GM19023 (cell line): Measurements from ENCODE around the gene ACBD7.

Experiments used
- ATAC-seq: cut with Tn5 transposase; IDR thresholded peaks from one replicate; pipeline ENCODE4 v1.9.1; 2021; ENCODE audit warnings: mild to moderate bottlenecking, moderate library complexity; ENCODE audit not compliant: unreplicated experiment

Gene ACBD7

GRCh38 chr10:15088428-15089261, at the start of gene ACBD7:
TSS of gene ACBD7 (minus strand) at chr10:15088776. CDS start at chr10:15088728, 48 bp downstream.
- ATAC-seq: peak; percentile 100

GRCh38 chr10:15137636-15138035, 49.1 kb upstream of the ACBD7 start:
- no peak for ATAC-seq

- no peak for ATAC-seq
Observed at GRCh38 chr10:15137036-15137359, 48.4 kb upstream of the ACBD7 start.

- no peak for ATAC-seq
Observed at GRCh38 chr10:15136129-15137035, 47.8 kb upstream of the ACBD7 start.

GRCh38 chr10:15131330-15131729, 42.8 kb upstream of the ACBD7 start:
- ATAC-seq: no peak

GRCh38 chr10:15124908-15125307, 36.3 kb upstream of the ACBD7 start:
- no peak for ATAC-seq

GRCh38 chr10:15124190-15124589, 35.6 kb upstream of the ACBD7 start:
- ATAC-seq: no peak

GRCh38 chr10:15123749-15124184, 35.2 kb upstream of the ACBD7 start:
- ATAC-seq: no peak

- ATAC-seq: peak; percentile 85
Observed at GRCh38 chr10:15122477-15123030, 34.0 kb upstream of the ACBD7 start.

- ATAC-seq: no peak
Observed at GRCh38 chr10:15121707-15122106, 33.1 kb upstream of the ACBD7 start.

GRCh38 chr10:15120523-15120922, 31.9 kb upstream of the ACBD7 start:
- ATAC-seq: no peak

GRCh38 chr10:15118615-15119014, 30.0 kb upstream of the ACBD7 start:
- ATAC-seq: no peak

- no peak for ATAC-seq
Observed at GRCh38 chr10:15116225-15116624, 27.6 kb upstream of the ACBD7 start.

- no peak for ATAC-seq
Observed at GRCh38 chr10:15113766-15114165, 25.2 kb upstream of the ACBD7 start.

- ATAC-seq: no peak
Observed at GRCh38 chr10:15112657-15113056, 24.1 kb upstream of the ACBD7 start.

- ATAC-seq: peak; percentile 84
Observed at GRCh38 chr10:15106352-15107013, 17.9 kb upstream of the ACBD7 start.

- no peak for ATAC-seq
Observed at GRCh38 chr10:15103513-15103912, 14.9 kb upstream of the ACBD7 start.

- ATAC-seq: no peak
Observed at GRCh38 chr10:15099886-15100285, 11.3 kb upstream of the ACBD7 start.

GRCh38 chr10:15097011-15097812, 8.6 kb upstream of the ACBD7 start, which contains the start of gene RPP38:
TSS of gene RPP38 (plus strand) at chr10:15097355. CDS start at chr10:15103315, 5,960 bp downstream.
- ATAC-seq: peak; percentile 92

GRCh38 chr10:15096661-15097010, 8.1 kb upstream of the ACBD7 start:
- peak; percentile 19 for ATAC-seq
